ENCODE measurements around the gene HOXB5.

HOXB5 gene

GRCh38 chr17:48589831-48590606 lies 3.6 kb downstream of the HOXB5 start, which contains the start of gene HOXB3:
HOXB3 (minus strand) TSS chr17:48590241; CDS start chr17:48552474, 37,767 bp downstream.
- DNase-seq (ENCODE audit: low read depth in 2 of 2), result no peak

- no peak for DNase-seq (ENCODE audit: low read depth in 2 of 2)
Observed at GRCh38 chr17:48589060-48589830, 4.3 kb downstream of the HOXB5 start.

- no peak for DNase-seq (ENCODE audit: low read depth in 2 of 2)
Observed at GRCh38 chr17:48588528-48588927, 5.1 kb downstream of the HOXB5 start.

- DNase-seq (ENCODE audit: low read depth in 2 of 2), result no peak
Observed at GRCh38 chr17:48588074-48588415, 5.5 kb downstream of the HOXB5 start.

GRCh38 chr17:48587276-48588073 lies 6.1 kb downstream of the HOXB5 start:
- no peak for DNase-seq (ENCODE audit: low read depth in 2 of 2)

- DNase-seq (ENCODE audit: low read depth in 2 of 2), result peak in 1 of 2 donors; percentile 29
Observed at GRCh38 chr17:48586355-48587258, 7.0 kb downstream of the HOXB5 start.

- no peak for DNase-seq (ENCODE audit: low read depth in 2 of 2)
Observed at GRCh38 chr17:48584223-48584741, 9.3 kb downstream of the HOXB5 start.

- no peak for DNase-seq (ENCODE audit: low read depth in 2 of 2)
Observed at GRCh38 chr17:48583708-48584222, 9.8 kb downstream of the HOXB5 start.

GRCh38 chr17:48582750-48583069 lies 10.9 kb downstream of the HOXB5 start:
- DNase-seq (ENCODE audit: low read depth in 2 of 2), result no peak

- DNase-seq (ENCODE audit: low read depth in 2 of 2), result no peak
Observed at GRCh38 chr17:48579760-48580554, 13.6 kb downstream of the HOXB5 start.

- DNase-seq (ENCODE audit: low read depth in 2 of 2), result no peak
Observed at GRCh38 chr17:48579471-48579759, 14.2 kb downstream of the HOXB5 start.

- DNase-seq (ENCODE audit: low read depth in 2 of 2), result no peak
Observed at GRCh38 chr17:48578616-48579470, 14.7 kb downstream of the HOXB5 start.

GRCh38 chr17:48577946-48578615 lies 15.5 kb downstream of the HOXB5 start, which contains the start of gene HOXB4:
HOXB4 (minus strand) TSS chr17:48578350; CDS start chr17:48578319, 31 bp downstream.
- DNase-seq (ENCODE audit: low read depth in 2 of 2), result peak in 1 of 2 donors; percentile 49

- DNase-seq (ENCODE audit: low read depth in 2 of 2), result no peak
Observed at GRCh38 chr17:48577330-48577945, 16.1 kb downstream of the HOXB5 start.

GRCh38 chr17:48576479-48577309 lies 16.9 kb downstream of the HOXB5 start:
- no peak for DNase-seq (ENCODE audit: low read depth in 2 of 2)

- no peak for DNase-seq (ENCODE audit: low read depth in 2 of 2)
Observed at GRCh38 chr17:48575673-48576478, 17.7 kb downstream of the HOXB5 start.
